Stimulated activated CD8-positive, alpha-beta memory T cell treated with anti-CD3 and anti-CD28 coated beads, Interleukin-15, amount 100 ng/mL, for 48 hours (primary cell): ENCODE results near the gene NFATC1.

ENCODE experiments used
- DNase-seq, 2 donors: peaks; one replicate each; pipeline ENCODE4 v3.0.0-alpha.2; 2020; ENCODE audit warnings: low read depth in 2 of 2

The NFATC1 gene

GRCh38 chr18:79389689-79390088 is 6.0 kb upstream of the NFATC1 start:
- DNase-seq = no peak

DNA sequence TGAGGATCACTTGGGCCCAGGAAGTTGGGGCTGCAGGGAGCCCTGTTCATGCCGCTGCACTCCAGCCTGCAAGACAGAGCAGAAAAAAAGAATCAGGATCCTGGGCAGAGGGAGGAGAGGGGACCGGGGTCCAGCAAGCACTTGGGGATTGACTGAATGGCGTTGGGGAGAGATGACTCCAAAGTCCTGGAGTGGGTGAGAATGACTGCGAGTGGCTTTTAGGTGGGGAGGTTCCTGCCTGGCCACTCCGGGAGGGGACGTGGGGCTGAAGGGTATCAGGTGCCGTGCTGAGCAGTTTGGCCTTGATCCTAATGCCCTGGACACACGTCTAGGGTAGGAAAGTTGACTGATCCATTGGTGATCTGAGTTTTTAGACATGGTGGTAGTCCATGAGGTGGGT is 3.5 kb upstream of the NFATC1 start:
- no peak for DNase-seq

DNA sequence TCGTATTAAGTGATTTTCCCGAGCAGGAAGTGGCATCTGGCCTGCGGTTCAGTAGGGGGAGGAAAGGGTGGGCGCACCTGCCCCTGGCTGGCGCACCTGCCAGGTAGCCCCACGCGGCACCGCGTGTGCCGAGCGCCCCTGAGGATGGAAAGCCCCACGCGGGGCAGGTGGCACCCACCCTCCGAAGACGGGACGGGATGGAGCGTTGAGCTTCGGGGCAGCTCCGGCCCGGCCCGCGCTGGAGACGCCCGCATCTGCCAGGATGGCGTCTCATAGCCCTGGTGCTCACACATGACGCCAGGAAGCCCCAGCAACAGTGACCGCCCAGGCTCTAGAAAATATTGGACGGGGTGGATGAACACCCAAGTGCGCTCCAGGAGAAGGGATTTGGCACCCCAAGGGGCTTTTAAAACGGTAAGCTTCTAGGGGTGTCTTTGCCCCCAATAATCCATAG is 2.5 kb upstream of the NFATC1 start:
- no peak for DNase-seq

GRCh38 chr18:79393635-79394533 is 1.8 kb upstream of the NFATC1 start:
- no peak for DNase-seq

DNA sequence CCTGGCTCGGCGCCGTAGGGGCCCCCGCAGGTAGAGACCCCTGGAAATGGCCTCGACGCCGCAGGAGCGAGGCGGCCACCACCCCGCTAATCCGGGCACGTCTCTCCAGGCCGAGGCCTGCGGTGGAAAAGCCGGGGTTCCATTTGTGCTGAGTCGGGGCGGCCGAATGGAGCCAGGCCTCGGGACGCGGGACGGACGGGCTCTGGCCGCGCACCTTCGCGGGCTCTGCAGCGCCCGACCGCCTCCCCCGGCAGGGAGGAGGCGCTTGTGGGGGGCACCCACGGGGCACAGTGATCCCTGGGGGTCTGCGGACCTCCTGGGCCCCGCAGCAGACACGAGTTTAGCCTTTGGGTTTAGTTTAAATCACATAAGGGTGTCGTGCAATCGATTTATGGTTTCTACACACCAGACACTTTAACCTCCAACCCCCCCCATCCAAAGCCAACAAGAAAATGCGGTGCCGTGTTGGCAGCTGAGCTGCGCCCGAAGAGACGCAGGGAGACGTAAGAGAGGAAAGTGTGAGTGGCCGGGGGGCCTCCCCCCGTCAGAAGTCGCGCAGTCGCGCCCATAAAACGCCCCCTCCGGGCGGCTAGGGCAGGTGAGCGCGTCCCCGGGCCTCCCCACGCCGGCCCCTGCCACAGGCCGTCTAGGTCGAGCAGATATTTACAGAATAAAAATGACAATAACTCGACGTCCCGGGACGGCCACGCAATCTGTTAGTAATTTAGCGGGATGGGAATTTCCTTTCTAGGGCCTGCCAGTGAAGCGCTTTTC is 1.0 kb upstream of the NFATC1 start:
- DNase-seq = peak; percentile 75

- no peak for DNase-seq
These were observed 456 bp upstream of the NFATC1 start for GRCh38 chr18:79395308-79395640.

DNA sequence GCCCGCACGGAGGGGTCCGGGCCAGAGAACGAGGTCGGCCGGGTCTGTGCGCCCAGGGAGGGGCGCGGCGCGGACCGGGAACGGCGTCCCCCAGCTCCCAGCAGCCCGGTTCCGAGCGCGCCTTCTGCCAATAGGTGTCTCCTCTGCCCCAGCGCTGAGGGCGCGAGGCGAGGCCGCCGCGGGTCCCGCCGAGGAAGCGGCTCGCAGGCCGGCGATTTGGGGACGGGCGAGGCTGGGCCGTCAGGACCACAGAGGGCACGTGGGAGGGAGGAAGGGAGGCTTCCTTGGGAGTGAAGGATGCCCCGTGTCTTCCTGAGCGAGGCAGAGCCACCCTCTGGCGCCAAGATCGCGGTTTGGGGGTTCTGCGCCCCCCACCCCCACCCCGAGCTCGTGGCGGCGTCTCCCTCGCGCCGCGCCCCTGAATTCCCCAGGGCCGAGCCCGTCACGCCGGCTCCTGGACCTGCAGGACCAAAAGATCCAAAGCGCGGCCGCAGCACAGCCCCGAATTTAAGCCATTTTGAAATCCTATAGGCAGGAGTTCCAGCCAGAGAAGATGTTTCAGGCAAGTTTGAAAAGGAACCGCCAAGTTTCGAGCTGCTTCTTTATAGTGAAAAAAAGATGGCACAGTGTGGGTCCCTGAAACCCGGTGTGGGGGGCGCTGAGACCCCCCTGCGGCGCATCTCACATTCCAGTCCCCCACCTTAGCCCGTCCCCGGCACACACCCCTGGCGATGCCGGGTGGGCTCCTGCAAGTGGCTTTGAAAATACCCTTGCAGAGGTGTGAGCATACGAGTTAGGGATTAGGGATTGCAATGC is 909 bp downstream of the NFATC1 start:
- peak in 1 of 2 donors; percentile 36 for DNase-seq

DNA sequence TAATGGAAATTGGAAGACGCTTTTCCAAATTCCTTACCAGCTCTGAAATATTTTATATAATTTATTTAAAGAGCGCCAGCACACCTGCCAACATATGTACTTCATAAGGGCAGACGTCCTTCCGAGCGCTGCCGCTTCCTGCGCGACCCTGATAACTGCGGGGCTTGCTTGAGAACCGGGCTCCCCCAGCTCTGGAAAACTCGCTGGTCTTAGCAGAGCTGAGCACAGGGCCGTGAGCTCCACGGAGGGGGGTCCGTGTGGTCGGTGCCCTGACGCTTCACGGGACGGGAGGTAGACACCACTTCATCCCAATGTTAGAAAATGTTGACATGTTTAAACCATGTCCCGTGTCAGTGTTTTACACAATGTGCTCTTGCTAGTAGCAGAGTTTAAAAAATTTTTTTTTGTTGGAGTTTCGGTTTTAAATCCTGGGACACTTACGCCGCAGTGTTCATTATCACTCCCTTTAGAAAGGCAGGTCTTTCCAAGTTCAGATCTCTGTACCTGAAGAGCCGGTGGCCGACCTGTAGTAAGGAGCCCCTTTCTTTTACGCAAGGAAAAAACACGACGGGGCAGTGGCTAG is 1.6 kb downstream of the NFATC1 start:
- DNase-seq = no peak

GRCh38 chr18:79397830-79398761 is 2.4 kb downstream of the NFATC1 start:
- no peak for DNase-seq

DNA sequence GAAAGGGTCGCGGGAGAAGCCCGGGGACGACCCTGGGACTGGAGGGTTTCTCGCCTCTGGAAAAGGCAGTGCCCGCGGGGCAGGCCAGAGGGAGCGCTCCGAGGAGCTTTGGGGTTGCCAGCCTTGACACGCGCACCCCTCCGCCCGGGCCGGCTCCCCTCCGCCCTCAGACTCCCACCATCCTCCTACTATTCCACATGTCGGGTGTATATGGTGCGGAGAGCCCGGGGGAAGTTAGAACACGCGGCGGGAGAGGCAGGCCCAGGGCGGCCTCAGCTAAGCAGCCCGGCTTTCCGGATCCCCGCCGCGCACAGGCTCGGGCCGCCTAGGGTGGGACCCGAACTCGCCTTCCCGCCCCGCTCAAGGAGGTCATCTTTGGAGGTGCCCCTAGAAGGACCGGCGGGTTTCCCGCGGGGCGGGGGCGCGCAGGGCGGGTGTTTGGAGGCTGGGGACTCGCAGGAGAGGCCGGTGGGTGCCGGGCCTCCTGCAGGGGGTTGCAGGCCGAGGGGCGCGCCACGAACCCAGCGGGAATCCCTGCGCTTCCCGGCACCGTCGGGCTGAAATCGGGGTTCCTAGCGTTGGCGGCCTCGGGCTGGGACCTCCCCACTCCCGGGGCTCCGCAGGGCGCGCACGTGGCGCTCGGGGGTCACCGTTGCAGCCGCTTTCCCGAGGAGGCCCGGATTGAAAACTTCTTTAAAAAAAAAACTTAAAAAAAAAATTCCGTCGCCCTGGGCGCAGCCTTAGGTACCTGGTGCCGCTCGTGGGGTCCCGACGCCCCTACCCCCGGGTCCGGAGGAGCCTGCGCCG is 3.7 kb downstream of the NFATC1 start:
- no peak for DNase-seq

- peak; percentile 44 to 61 for DNase-seq
These were observed 4.4 kb downstream of the NFATC1 start for GRCh38 chr18:79400091-79400590.

GRCh38 chr18:79400591-79401381 is 5.1 kb downstream of the NFATC1 start:
- DNase-seq = peak in 1 of 2 donors; percentile 35

DNA sequence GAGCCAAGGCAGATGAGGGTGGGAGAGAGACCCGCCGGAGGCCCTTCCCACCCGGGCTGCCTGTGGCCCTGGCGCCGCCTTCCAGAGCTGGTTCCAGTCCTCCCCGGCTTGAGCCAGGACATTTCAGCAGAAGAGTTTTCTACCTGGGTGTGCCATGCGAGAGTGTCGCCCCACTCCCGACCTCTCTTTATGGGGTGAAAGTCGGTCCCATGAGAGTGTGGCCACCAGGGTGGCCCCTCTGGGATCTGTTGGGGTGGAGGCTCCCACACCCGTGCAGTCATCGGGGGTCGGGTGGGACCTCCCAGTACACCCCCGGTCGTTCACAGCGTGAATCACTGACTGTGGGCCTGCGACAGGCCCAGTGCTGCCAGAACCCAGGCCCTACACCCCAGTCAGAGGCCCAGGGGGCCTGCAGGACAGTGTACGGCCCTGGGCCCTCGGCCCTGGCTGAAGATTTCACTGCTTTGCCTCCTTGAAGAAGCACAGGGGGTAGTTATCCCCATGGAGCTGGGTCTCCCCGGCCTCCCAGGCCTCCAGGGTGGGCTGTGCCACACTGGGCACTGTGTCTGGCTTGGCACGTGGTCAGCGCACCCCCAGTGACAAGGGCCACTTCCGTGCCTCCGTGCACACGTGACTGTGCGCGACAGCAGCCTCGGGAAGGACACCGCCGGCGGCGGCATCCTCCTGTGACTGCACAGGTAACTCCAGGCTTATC is 5.9 kb downstream of the NFATC1 start:
- DNase-seq = no peak

- DNase-seq = no peak
These were observed 6.5 kb downstream of the NFATC1 start for GRCh38 chr18:79402209-79402576.

GRCh38 chr18:79402977-79403722 is 7.4 kb downstream of the NFATC1 start:
- no peak for DNase-seq

DNA sequence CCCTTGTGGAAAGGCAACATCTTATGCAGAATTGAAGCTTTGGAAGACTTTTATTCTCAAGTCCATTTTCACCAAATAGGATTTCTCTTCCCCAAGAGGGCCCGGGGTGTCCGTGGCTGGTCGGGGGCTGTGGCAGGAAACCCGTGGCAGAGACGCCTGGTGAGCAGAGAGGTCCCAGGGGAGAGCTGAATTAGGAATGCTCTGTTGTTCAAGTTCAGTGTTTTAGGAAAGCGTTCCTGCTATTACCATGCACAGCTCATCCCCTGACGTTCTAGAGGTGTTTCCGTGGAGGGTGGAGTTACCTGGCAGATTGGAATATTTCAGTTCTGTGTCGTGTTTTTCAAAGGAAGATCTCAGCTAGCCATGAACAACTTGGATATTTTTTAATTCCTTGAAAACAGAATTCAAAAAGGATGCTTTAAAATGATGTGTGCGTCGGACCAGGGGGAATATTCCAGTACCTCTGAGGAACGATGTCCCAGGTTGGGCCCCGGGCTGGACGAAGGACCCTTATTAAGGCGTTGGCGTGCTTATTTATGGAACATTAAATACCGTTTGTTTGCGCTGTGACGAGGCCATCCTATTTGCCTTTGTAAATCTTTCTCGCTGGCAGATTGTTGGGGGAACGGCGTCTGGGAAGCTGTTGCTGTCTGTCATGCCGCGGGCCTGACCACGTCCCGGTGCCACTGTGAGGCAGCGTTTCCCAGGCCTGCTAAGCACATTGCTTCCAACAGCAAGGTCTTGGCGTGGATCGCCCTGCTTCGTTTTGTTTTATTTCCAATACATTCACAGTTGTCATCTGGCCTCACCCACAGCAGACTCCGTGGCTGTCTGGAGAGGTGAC is 8.2 kb downstream of the NFATC1 start:
- DNase-seq = no peak

- DNase-seq = no peak
These were observed 8.8 kb downstream of the NFATC1 start for GRCh38 chr18:79404567-79404910.
